Epithelial cell of proximal tubule (primary cell): ENCODE measurements around the gene PAM16. TPM values are rescaled to one million over a fixed set of nuclear protein-coding genes. Genes with fewer than 3 reads are reported as not detected.

Source experiments
- DNase-seq: peaks from one replicate; pipeline ENCODE4 v3.0.0-alpha.2; 2011; ENCODE audit warnings: low read depth
- H3K4me3 ChIP-seq: 2 replicates; pipeline ENCODE4 v1.5.1; 2011; ENCODE audit warnings: low read depth, mild to moderate bottlenecking, low read length
- CTCF ChIP-seq: conservative IDR thresholded peaks from 2 replicates; pipeline ENCODE4 v1.5.1; 2012; ENCODE audit warnings: low read depth, mild to moderate bottlenecking, low read length
- total RNA-seq: library from RNA; depleted of rRNA; stranded (reverse); fragments of >200 nt; gene quantifications from 2 replicates; pipeline ENCODE4 v1.2.3, GENCODE V29; 2015

PAM16 gene
- total RNA-seq, 1 donor from 2014 or later: 75.1 TPM

GRCh38 chr16:4342866-4343744 lies 8.0 kb downstream of the PAM16 start:
- no peak for TF ChIP-seq CTCF
- no peak overlapping the region for H3K4me3 ChIP-seq
- no peak for DNase-seq

GRCh38 chr16:4341250-4341649 lies 9.9 kb downstream of the PAM16 start:
- DNase-seq: no peak
- TF ChIP-seq CTCF: no peak
- H3K4me3 ChIP-seq: no peak overlapping the region

- DNase-seq: no peak
Measured at GRCh38 chr16:4340443-4340842, 10.7 kb downstream of the PAM16 start.

GRCh38 chr16:4339909-4340308 lies 11.2 kb downstream of the PAM16 start:
- H3K4me3 ChIP-seq: no peak overlapping the region
- TF ChIP-seq CTCF: no peak
- no peak for DNase-seq

More at GRCh38 chr16:4340443-4340842, 10.7 kb downstream of the PAM16 start:
- H3K4me3 ChIP-seq: no peak overlapping the region
- TF ChIP-seq CTCF: no peak

- DNase-seq: no peak
- TF ChIP-seq CTCF: no peak
- H3K4me3 ChIP-seq: no peak overlapping the region
Measured at GRCh38 chr16:4339455-4339854, 11.7 kb downstream of the PAM16 start.

- H3K4me3 ChIP-seq: no peak overlapping the region
- no peak for DNase-seq
- TF ChIP-seq CTCF: no peak
Measured at GRCh38 chr16:4338712-4339299, 12.3 kb downstream of the PAM16 start.

GRCh38 chr16:4338125-4338582 lies 13.0 kb downstream of the PAM16 start:
- TF ChIP-seq CTCF: peak; percentile 15
- DNase-seq: no peak
- no peak overlapping the region for H3K4me3 ChIP-seq
